ENCODE data around the gene EEF2.

GRCh38 chr19:4013886-4014540 lies 28.8 kb upstream of the EEF2 start:
- TF ChIP-seq CTCF (IDR thresholded peaks at IDR 0.05) (no peak), EZH2 (IDR thresholded peaks at IDR 0.05; ENCODE audit: borderline replicate concordance, insufficient read depth, low read depth, low read length, poor library complexity, severe bottlenecking) (no peak)
